Measurements from ENCODE around the gene TOR4A. TPM values are rescaled to one million over a fixed set of nuclear protein-coding genes. Genes with fewer than 3 reads are reported as not detected.

The TOR4A gene
- polyA plus RNA-seq, 2 of the 4 experiments (the other 2 are of a cell fraction), result 9.8 to 18.6 TPM

DNA sequence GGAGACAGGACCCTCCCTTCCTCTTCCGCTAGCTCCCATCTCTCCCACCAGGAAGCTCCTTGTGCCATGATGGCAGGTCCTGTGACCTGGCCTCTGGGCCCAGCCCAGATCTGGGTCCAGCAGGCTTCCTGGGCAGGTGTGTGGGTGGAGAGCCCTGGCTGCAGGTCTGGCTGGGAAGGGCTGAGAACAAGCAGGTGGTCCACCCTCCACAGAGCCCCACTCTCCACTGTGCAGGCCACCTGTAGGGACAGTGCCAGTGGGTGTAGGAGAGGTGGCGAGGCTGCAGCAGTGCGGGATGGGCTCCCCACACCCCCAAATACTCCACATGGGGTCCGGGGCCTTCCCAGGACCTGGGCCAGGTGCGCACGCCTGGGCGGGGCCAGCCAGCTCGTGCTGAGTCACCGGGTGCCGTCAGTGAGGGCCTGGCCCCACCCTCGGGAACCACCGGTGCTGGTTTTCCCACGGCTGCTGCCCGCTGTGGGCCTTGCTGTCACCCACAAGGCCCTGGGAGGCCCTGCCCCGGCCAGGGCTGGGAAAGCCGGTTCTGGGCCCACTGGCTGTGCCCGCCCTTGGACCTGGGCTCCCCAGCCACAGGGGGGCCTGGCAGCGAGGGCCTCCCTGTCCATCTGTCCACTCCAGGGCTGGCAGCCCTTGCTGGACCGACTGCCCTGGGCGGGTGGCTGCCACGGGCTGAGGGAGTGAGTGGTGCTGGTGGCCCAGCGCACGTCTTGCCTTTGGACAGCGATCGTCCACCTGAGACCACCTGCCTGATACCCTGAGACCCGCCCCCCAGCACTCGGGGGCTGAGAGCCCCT lies 33.9 kb downstream of the TOR4A start:
- WGBS (ENCODE audit: missing lambda C conversion rate), result 72% methylated on average over 10 of the region's 27 CpGs
- ATAC-seq, result no peak; a peak in 1 of 6 replicates
- H3K27ac ChIP-seq, result peak overlapping the region in 1 of 2 experiments; percentile 72; a peak in 3 of 6 replicates
- TF ChIP-seq NFE2L2 (conservative IDR thresholded peaks at IDR 0.05; ENCODE audit: low read length), result no peak
- no peak for TF ChIP-seq FOSL2 (IDR thresholded peaks at IDR 0.05)
- TF ChIP-seq FOSL2 (CRISPR knock-in tag; IDR thresholded peaks at IDR 0.05), result peak; percentile 42; the same call in 1 of the 2 replicates
- TF ChIP-seq, protein P1, sequence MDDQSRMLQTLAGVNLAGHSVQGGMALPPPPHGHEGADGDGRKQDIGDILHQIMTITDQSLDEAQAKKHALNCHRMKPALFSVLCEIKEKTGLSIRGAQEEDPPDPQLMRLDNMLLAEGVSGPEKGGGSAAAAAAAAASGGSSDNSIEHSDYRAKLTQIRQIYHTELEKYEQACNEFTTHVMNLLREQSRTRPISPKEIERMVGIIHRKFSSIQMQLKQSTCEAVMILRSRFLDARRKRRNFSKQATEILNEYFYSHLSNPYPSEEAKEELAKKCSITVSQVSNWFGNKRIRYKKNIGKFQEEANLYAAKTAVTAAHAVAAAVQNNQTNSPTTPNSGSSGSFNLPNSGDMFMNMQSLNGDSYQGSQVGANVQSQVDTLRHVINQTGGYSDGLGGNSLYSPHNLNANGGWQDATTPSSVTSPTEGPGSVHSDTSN (IDR thresholded peaks at IDR 0.05), result no peak
- no peaks in the 10 kb centered on the region for H3K9me3 ChIP-seq
- peak in 1 of 2 experiments; percentile 82 for DNase-seq (ENCODE audit: low read depth in 1 of 2, low spot score in 1 of 2)
- ChIA-PET POLR2A (no interaction called here), CTCF (interaction anchor here (1.0 to 2.0 kb wide), 2 partner anchors 9 to 10 kb away, joined by 3 to 10 read pairs; partner anchors contain the start of gene NRARP)
- H3K4me2 ChIP-seq, result no peak overlapping the region
- H3K4me1 ChIP-seq, result peaks cover 35% of the 10 kb centered on the region
- no peak for FAIRE-seq
- H3K4me3 ChIP-seq, result no peak overlapping the region

DNA sequence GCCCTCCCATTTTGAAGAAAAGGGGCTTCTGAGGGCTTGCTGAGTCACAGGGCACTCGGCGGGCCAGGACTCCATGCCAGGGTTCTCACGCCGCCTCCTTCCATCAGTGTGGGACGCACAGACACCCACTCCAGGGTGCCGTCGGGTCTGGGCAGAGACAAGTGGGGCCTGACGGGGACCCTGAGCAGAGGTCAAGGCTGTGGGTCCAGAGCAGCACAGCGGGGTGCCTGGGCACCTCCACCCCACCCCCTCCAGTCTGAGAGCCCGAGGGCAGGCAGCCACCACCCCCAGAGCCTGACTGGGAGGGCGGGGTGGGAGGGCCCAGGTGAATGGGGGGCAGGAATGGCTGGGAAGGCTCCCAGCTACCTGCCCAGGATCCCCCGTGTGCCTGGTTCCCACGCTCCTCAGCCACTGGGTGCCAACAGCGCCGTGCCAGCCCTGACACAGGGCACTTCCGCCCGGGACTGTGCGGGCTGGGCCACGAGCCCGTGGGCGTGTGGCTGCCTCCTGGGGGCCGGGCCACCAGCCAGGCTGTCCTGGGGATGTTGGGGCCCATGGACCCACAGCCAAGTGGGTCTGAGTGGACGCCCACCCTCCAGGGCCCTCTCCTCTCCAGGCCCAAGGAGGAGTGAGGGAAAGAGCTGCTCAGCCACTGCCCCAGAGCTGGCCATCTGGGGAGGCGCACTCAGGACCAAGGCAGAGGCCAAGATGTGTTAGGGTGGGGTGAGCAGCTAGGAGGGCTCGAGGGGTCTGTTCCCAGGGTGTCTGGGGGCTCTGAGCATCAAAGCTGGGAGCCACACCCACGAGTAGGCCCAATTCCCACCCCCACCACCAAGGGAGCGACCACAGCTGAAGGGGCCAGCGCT lies 34.7 kb downstream of the TOR4A start:
- H3K4me2 ChIP-seq, result no peak overlapping the region

DNA sequence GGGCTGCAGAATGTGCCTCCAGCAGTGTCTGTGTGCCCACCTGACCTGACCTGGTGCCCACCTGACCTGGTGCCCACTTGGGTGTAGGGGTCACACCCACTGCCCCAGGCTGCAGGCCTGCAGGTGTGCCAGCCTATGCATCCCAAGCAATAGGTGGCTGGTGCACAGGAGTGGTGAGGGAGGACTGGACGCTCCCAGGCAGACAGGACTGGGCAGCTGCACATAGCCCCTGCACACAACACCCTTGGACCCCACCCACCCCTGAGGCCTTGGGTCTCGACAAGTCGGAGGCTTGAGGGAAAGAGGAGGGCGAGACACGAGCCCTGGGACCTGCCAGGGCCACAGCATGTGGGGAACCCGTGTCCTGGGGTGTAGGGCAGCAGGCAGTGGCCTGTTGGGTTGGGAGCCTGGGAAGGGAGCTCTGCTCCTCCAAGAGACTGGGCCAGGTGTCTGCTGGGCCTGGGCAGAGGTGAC lies 35.4 kb downstream of the TOR4A start:
- 100% methylated on average over 4 of the region's 6 CpGs for WGBS (ENCODE audit: missing lambda C conversion rate)
- no peak overlapping the region for H3K4me3 ChIP-seq
- H3K9me3 ChIP-seq, result no peaks in the 10 kb centered on the region
- no peak for FAIRE-seq
- DNase-seq (ENCODE audit: low read depth in 1 of 2, low spot score in 1 of 2), result peak in 1 of 2 experiments; percentile 20
- peaks cover 42% of the 10 kb centered on the region for H3K4me1 ChIP-seq
- H3K4me2 ChIP-seq, result no peak overlapping the region
- ChIA-PET CTCF (interaction anchor here (1.1 to 2.3 kb wide), 3 partner anchors 9 to 26 kb away, joined by 4 to 10 read pairs (median 7); partner anchors contain the start of gene NRARP), POLR2A (interaction anchor here (0.6 kb wide), 1 partner anchor 71 kb away, joined by 3 read pairs; no protein-coding TSS in a partner anchor)
- no peak for TF ChIP-seq RARB (CRISPR knock-in tag; IDR thresholded peaks at IDR 0.05)
- no peak for TF ChIP-seq HEYL (CRISPR knock-in tag; IDR thresholded peaks at IDR 0.05)
- no peak for TF ChIP-seq CHD2 (IDR thresholded peaks at IDR 0.05; ENCODE audit: low read length, partially characterized antibody)
- no peak for TF ChIP-seq ZFP36 (IDR thresholded peaks at IDR 0.05; ENCODE audit: borderline replicate concordance, partially characterized antibody)
- no peak for TF ChIP-seq RFX5 (IDR thresholded peaks at IDR 0.05)
- no peak for TF ChIP-seq FOXS1 (CRISPR knock-in tag; IDR thresholded peaks at IDR 0.05)
- TF ChIP-seq SMC3 (IDR thresholded peaks at IDR 0.05), result no peak
- no peak for TF ChIP-seq MAZ (IDR thresholded peaks at IDR 0.05; ENCODE audit: borderline replicate concordance, low read depth, low read length)
- no peak for TF ChIP-seq KDM1A (IDR thresholded peaks at IDR 0.05; ENCODE audit: low read depth)
- no peak for TF ChIP-seq ZC3H11A (IDR thresholded peaks at IDR 0.05)
- TF ChIP-seq FOSB (CRISPR knock-in tag; IDR thresholded peaks at IDR 0.05), result no peak
- TF ChIP-seq, protein P1 (IDR thresholded peaks at IDR 0.05), result no peak
- TF ChIP-seq HOXA7 (CRISPR knock-in tag; IDR thresholded peaks at IDR 0.05), result no peak
- ATAC-seq, result peak in 1 of 2 experiments; percentile 2; a peak in 2 of 6 replicates
- H3K27ac ChIP-seq, result peak overlapping the region in 1 of 2 experiments; percentile 11; a peak in 2 of 6 replicates

More for the DNA sequence above, 34.7 kb downstream of the TOR4A start:
- FAIRE-seq (no peak), DNase-seq (ENCODE audit: low read depth in 1 of 2, low spot score in 1 of 2) (peak; percentile 1 to 16), ATAC-seq (no peak)
- Histone ChIP-seq H3K4me1 (peaks cover 42% of the 10 kb centered on the region), H3K9me3 (no peaks in the 10 kb centered on the region), H3K27ac (peak overlapping the region in 1 of 2 experiments; percentile 72; a peak in 3 of 6 replicates), H3K4me3 (no peak overlapping the region)
- ChIA-PET POLR2A (interaction anchor here (0.6 kb wide), 1 partner anchor 71 kb away, joined by 3 read pairs; no protein-coding TSS in a partner anchor), CTCF (interaction anchor here (1.1 to 2.3 kb wide), 3 partner anchors 8 to 25 kb away, joined by 4 to 10 read pairs (median 7); partner anchors contain the start of gene NRARP)
- TF ChIP-seq MYC (IDR thresholded peaks at IDR 0.05; ENCODE audit: borderline replicate concordance, low read length), result no peak
- TF ChIP-seq CBX2 (IDR thresholded peaks at IDR 0.05; ENCODE audit: borderline replicate concordance, low read depth), result no peak
- no peak for TF ChIP-seq POLR2A (IDR thresholded peaks at IDR 0.05; ENCODE audit: low read length)
- TF ChIP-seq, protein P2, sequence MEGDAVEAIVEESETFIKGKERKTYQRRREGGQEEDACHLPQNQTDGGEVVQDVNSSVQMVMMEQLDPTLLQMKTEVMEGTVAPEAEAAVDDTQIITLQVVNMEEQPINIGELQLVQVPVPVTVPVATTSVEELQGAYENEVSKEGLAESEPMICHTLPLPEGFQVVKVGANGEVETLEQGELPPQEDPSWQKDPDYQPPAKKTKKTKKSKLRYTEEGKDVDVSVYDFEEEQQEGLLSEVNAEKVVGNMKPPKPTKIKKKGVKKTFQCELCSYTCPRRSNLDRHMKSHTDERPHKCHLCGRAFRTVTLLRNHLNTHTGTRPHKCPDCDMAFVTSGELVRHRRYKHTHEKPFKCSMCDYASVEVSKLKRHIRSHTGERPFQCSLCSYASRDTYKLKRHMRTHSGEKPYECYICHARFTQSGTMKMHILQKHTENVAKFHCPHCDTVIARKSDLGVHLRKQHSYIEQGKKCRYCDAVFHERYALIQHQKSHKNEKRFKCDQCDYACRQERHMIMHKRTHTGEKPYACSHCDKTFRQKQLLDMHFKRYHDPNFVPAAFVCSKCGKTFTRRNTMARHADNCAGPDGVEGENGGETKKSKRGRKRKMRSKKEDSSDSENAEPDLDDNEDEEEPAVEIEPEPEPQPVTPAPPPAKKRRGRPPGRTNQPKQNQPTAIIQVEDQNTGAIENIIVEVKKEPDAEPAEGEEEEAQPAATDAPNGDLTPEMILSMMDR (IDR thresholded peaks at IDR 0.05), result no peak
- TF ChIP-seq CHD4 (IDR thresholded peaks at IDR 0.05; ENCODE audit: borderline replicate concordance), result no peak
- no peak for TF ChIP-seq SREBF2 (IDR thresholded peaks at IDR 0.05)
- TF ChIP-seq FOSL2 (IDR thresholded peaks at IDR 0.05), result no peak
- TF ChIP-seq FOSL2 (CRISPR knock-in tag; IDR thresholded peaks at IDR 0.05), result no peak
- TF ChIP-seq SMC3 (IDR thresholded peaks at IDR 0.05), result no peak
- 62% methylated on average over 12 of the region's 28 CpGs for WGBS (ENCODE audit: missing lambda C conversion rate)
